CD4-positive, alpha-beta T cell (primary cell): ENCODE data around the gene ASTN1. TPM values are rescaled to one million over a fixed set of nuclear protein-coding genes. Genes with fewer than 3 reads are reported as not detected.

Experiments
- ATAC-seq: fragments of 200-7000 bp; cut with Tn5 transposase; one replicate; pipeline ENCODE4 v1.10.0; 2022; ENCODE audit warnings: mild to moderate bottlenecking; ENCODE audit not compliant: poor library complexity
- CTCF ChIA-PET: fragments of 350-600 bp; sonication (Branson Sonifier 250); formaldehyde crosslinking; loops from one replicate; lab custom pipeline; 2021; ENCODE audit warnings: antibody characterized with exemption, inconsistent platforms; lab: Charles Lee
- POLR2A ChIA-PET: fragments of 350-600 bp; sonication (Branson Sonifier 250); formaldehyde crosslinking; loops from one replicate; lab custom pipeline; 2021; ENCODE audit warnings: antibody characterized with exemption, inconsistent platforms; lab: Charles Lee
- DNase-seq, 14 experiments: peaks; one replicate each; pipeline ENCODE4 v3.0.0-alpha.2; 2013 to 2020; ENCODE audit warnings: mixed read lengths in 2 of 14
- H3K27ac ChIP-seq, 2 donors: one replicate each; pipeline versions ENCODE4 v1.5.1 to v1.7.0; 2013; ENCODE audit warnings: low read length in 2 of 2, low read depth in 1 of 2, mild to moderate bottlenecking in 1 of 2
- H3K27me3 ChIP-seq, 2 experiments: 1 replicate in 1 of 2; 2 replicates in 1 of 2; pipeline versions ENCODE4 v1.6.1 to v1.7.0; 2013; ENCODE audit warnings: low read length in 2 of 2, control low read depth in 1 of 2, mild to moderate bottlenecking in 1 of 2, moderate library complexity in 1 of 2; ENCODE audit not compliant: insufficient read depth in 2 of 2, control insufficient read depth in 1 of 2
- H3K36me3 ChIP-seq: one replicate; pipeline ENCODE4 v1.6.1; 2013; ENCODE audit warnings: low read length, control low read depth; ENCODE audit not compliant: insufficient read depth
- H3K4me1 ChIP-seq: one replicate; pipeline ENCODE4 v1.6.1; 2013; ENCODE audit warnings: low read length, control low read depth; ENCODE audit not compliant: insufficient read depth
- H3K4me3 ChIP-seq: one replicate; pipeline ENCODE4 v1.5.1; 2013; ENCODE audit warnings: mild to moderate bottlenecking, low read length, moderate library complexity
- H3K9me3 ChIP-seq, 2 experiments: 1 replicate in 1 of 2; 2 replicates in 1 of 2; pipeline versions ENCODE4 v1.6.1 to v1.7.0; 2013; ENCODE audit warnings: low read length in 2 of 2, mild to moderate bottlenecking in 2 of 2, control low read depth in 1 of 2, moderate library complexity in 1 of 2; ENCODE audit not compliant: control insufficient read depth in 1 of 2, insufficient read depth in 1 of 2
- H3K27ac Mint-ChIP-seq: one replicate; pipeline ENCODE4 v1.8.0; 2020; ENCODE audit warnings: mixed read lengths
- H3K27me3 Mint-ChIP-seq: one replicate; pipeline ENCODE4 v1.8.0; 2021; ENCODE audit warnings: mixed read lengths
- H3K36me3 Mint-ChIP-seq: one replicate; pipeline ENCODE4 v1.8.0; 2021; ENCODE audit warnings: low read depth, mixed read lengths
- H3K4me1 Mint-ChIP-seq: one replicate; pipeline ENCODE4 v1.8.0; 2021; ENCODE audit warnings: low read depth, mixed read lengths
- H3K4me3 Mint-ChIP-seq: one replicate; pipeline ENCODE4 v1.8.0; 2020; ENCODE audit warnings: mild to moderate bottlenecking, mixed read lengths
- H3K9me3 Mint-ChIP-seq: one replicate; pipeline ENCODE4 v1.8.0; 2020; ENCODE audit warnings: mixed read lengths
- CTCF ChIP-seq: fragments of 200-600 bp; IDR thresholded peaks from one replicate; pipeline ENCODE4 v1.8.0; 2022; ENCODE audit warnings: antibody characterized with exemption, mild to moderate bottlenecking
- intact Hi-C, 2 experiments: fragments of 100-400 bp; cut with DNase I in 1 of 2; cut with micrococcal nuclease in 1 of 2; formaldehyde crosslinking; loops; one replicate each; pipeline versions ENCODE4 v1.15.1 to v1.9.0; 2023 to 2025; cut with DNase I, micrococcal nuclease
- total RNA-seq, 174 experiments: library from RNA in 2 of 174; stranded (reverse) in 2 of 174; gene quantifications; one replicate each; pipeline ENCODE4 v1.2.3 and lab custom pipeline; 2021 to 2026

The ASTN1 gene
- total RNA-seq, 2 experiments from 2014 or later, result not detected

DNA sequence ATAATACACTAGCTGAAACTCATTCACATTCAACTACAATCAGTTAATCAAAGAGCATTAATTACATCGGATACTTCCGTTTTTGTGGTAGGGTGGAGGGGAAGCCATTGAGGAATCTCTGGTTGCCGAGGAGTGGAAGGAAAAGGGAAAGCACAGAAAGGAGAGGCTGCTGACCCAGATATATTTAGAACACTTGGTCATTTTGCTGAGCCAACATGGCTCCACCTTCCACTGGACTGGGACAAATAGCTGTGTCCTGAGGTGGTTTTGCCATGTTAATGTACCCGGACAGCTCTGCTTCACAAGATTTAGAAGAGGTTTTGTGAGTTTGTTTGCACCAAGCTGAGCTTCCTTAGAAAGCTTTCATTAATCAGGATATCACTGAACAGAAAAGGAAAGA is 26.2 kb downstream of the ASTN1 start:
- H3K4me3 Mint-ChIP-seq, result no peak overlapping the region
- POLR2A ChIA-PET, result no interaction called here
- no peaks in the 10 kb centered on the region for H3K27me3 Mint-ChIP-seq

DNA sequence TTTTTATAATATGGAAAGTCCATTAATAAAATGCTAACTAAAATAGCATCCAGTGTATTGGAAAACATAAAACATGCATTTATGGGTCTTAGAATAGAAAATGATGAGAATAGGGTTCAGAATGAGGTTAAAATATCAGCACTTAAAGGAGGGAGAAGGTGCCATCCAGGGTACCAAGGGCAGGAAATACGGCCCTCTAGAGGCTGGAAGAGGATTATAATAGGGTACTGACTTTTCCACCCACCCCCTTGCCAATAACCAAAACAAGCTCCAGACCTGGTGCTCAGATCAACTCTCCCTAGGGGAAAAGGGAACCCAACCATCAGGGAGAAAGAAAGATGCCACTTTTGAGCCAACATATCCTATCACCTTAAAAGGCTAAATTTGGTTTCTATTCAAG is 26.7 kb downstream of the ASTN1 start:
- H3K4me3 ChIP-seq, result no peak overlapping the region
- intact Hi-C loops, result no loop called here
- POLR2A ChIA-PET, result no interaction called here
- H3K9me3 Mint-ChIP-seq, result no peaks in the 10 kb centered on the region
- H3K4me1 Mint-ChIP-seq, result no peaks in the 10 kb centered on the region
- no peak overlapping the region for H3K27ac Mint-ChIP-seq
- H3K36me3 ChIP-seq, result no peaks in the 10 kb centered on the region
- TF ChIP-seq CTCF, result no peak
- no peak overlapping the region for H3K27ac ChIP-seq
- no peaks in the 10 kb centered on the region for H3K27me3 ChIP-seq
- no peaks in the 10 kb centered on the region for H3K27me3 Mint-ChIP-seq
- H3K36me3 Mint-ChIP-seq, result no peaks in the 10 kb centered on the region
- DNase-seq (no peak), ATAC-seq (no peak)
- no peaks in the 10 kb centered on the region for H3K4me1 ChIP-seq
- CTCF ChIA-PET, result no interaction called here
- no peak overlapping the region for H3K4me3 Mint-ChIP-seq
- H3K9me3 ChIP-seq, result peaks cover 0 to 4% of the 10 kb centered on the region in 2 experiments

More for the DNA sequence above, 26.2 kb downstream of the ASTN1 start:
- Histone ChIP-seq H3K27me3 (no peaks in the 10 kb centered on the region), H3K4me3 (no peak overlapping the region), H3K4me1 (no peaks in the 10 kb centered on the region), H3K9me3 (peaks cover 0 to 4% of the 10 kb centered on the region in 2 experiments), H3K27ac (no peak overlapping the region), H3K36me3 (no peaks in the 10 kb centered on the region)
- Mint-ChIP-seq H3K27ac (no peak overlapping the region), H3K9me3 (no peaks in the 10 kb centered on the region), H3K36me3 (no peaks in the 10 kb centered on the region), H3K4me1 (no peaks in the 10 kb centered on the region)
- intact Hi-C loops, result no loop called here
- CTCF ChIA-PET, result no interaction called here
- no peak for DNase-seq
- no peak for TF ChIP-seq CTCF
- ATAC-seq, result no peak

GRCh38 chr1:177135250-177135649 is 29.3 kb downstream of the ASTN1 start:
- Histone ChIP-seq H3K36me3 (no peaks in the 10 kb centered on the region), H3K27ac (no peak overlapping the region), H3K4me1 (no peaks in the 10 kb centered on the region), H3K27me3 (no peaks in the 10 kb centered on the region), H3K4me3 (no peak overlapping the region), H3K9me3 (no peaks in the 10 kb centered on the region)
- Mint-ChIP-seq H3K4me1 (no peaks in the 10 kb centered on the region), H3K4me3 (no peak overlapping the region), H3K27me3 (no peaks in the 10 kb centered on the region), H3K9me3 (no peaks in the 10 kb centered on the region), H3K27ac (no peak overlapping the region), H3K36me3 (no peaks in the 10 kb centered on the region)
- CTCF ChIA-PET, result no interaction called here
- no peak for TF ChIP-seq CTCF
- DNase-seq, result no peak
- POLR2A ChIA-PET, result no interaction called here
- ATAC-seq, result no peak
- intact Hi-C loops, result no loop called here
